NK-92 (cell line): ENCODE measurements around the gene MLC1.

ENCODE experiments used
- DNase-seq: peaks from one replicate; lab custom pipeline; 2025; ENCODE audit not compliant: unreplicated experiment; lab: John Stamatoyannopoulos, UW

Gene MLC1

DNA sequence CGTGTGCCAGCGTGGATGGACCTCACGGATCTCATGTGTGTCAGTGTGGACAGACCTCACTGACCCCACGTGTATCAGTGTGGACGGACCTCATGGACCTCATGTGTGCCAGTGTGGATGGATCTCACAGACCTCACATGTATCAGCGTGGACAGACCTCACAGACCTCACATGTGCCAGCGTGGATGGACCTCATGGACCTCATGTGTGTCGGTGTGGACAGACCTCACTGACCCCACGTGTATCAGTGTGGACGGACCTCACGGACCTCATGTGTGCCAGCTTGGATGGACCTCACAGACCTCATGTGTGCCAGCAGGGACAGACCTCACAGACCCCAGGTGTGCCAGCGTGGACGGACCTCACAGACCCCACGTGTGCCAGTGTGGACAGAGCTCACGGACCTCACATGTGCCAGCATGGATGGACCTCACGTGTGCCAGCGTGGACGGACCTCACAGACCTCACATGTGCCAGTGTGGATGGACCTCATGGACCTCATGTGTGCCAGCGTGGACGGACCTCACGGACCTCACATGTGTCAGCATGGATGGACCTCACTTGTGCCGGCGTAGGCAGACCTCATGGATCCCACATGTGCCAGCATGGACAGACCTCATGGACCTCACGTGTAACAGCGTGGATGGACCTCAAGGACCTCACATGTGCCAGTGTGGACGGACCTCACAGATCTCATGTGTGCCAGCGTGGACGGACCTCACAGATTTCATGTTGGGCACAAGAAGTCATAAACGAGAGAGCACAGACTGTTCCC is 45.4 kb downstream of the MLC1 start:
- no peak for DNase-seq

DNA sequence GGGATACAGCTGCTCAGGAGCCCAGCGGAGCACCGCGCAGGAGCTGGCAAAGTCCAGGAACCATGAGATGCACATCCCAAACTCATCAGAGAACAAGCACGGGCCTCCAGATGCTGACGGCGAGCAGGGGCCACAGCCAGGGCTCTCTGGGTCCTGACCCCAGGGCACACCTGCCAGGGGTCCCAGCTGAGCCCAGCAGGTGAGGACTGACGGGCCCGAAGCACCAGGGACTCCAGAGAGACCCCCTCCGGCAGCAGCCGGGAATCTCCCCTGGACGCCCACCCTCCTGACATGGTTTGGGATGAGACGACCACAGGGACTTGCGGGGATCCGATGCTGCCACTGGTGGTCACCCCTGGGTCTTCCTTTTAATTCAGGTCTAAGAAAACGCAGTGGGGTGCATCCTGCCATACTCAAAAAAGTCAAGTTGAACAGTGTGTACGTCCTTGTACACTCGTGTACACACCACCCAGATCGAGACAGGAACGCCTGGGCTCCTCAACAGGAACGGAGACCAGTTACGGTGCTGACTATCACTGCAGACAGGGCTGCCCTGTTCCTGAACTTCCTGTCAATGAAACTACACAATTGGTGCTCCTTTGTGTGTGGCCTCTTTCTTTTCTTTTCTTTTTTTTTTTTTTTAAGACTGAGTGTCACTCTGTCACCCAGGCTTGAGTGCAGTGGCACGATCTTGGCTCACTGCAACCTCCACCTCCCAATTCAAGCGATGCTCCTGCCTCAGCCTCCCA is 49.1 kb downstream of the MLC1 start:
- DNase-seq, result no peak

DNA sequence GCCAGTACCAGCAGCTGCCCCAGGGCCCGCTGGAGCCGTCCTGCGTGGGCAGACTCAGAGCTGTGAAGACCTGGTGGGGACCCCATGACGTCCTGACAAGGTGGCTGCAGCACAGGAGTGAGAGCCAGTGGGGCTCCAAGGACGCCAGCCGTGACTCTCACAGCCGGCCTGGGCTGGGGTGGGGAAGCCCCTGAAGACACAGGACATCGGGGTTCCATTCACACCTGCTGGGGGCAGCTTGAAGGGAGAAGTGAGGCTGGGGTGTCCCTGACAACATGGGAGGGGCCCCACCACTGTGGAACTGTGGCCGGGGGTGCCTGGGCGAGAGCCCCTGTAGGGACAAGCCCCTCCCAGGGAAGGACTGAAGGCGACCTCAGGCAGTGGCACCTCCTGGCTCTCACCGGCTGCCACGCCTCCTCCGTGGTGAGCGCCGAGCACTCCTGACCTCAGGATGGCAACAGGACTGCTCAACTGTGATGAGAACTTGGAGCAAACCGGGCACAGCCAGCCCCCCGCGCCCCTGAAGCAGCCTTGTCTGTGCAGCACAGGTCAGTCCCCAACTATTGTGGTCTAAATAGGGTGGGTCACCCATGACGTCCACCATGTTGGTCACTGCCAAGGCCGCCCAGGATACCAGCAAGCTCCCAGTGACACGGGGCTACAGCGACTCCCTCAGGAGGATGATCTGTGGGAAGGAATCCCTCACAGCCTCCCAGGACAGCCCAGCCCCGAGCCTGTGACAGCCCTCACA is 49.9 kb downstream of the MLC1 start:
- DNase-seq, result no peak

DNA sequence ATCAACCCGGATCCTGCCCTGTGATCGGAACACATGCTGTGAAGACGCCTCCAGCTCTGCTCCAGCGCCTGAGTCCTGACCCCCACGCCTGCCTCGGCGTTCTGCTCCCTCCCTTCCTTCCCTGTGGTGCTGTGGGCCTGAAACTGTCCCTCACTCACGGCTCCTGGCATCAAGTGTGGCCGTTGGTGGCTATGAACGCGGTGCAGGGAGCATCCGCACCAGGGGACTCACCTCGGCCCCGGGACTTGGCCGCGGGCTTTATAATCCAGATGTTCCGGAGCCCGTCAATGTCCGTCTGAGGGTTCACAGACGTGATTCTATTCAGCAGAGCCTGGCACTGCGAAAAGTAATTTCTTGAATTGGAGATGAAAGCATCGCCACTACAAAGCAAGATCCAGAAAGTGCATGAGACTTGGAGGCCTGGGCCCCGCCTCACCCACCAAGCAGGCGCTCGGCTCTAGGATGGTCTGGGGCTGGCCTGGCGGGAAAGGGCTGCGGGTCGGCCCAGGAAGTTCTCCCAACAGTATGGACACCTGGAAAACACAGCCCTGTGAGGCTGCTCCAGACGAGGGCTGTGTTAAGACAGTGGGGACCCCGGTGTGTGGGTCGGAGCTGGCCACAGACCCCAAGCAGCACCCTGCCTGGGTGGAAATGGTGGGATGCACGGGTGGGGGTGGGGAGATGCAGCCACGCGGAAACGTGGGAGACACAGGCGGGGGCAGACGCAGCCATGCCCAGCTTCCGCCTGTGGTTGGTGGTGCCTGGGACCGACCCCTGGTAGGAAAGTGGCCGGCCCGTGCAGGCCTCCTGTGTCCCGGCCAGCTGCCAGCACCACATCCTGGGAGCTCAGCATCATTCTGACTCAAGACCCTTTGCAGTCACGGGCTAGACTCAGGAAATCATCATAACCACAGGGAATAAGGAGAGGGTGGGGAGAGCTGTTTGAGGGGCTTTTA is 50.8 kb downstream of the MLC1 start:
- DNase-seq, result no peak

DNA sequence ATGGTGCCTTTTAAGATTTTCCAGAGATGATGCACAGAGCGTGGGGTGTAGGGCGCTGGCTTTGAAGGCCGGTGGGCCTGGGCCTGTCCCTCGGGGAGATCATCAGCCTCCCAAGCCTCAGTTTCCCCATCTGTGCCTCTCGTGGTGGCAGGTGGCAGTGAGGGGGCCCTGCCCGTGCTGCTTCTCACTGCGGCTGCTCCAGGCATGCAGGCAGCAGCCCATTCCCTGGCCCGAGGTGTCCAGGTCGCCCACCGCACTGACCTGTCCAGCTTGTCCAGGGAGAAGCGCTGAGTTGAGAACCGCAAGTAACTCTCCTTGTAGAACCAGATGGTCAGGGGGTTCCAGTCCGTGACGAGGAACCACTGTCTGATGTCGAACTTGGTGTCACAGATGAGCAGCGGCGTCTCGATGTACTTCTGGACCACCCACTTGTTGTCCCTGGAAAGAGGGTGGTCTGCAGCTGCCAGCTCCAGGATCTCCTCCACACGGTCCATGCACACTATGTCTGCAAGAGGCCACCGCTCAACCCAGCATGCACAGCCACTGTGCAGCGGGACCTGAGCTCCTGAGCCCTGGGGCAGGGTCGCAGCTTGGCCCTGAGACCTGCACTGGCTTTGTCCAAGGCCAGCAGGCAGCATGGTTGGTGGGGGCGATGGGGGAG is 52.2 kb downstream of the MLC1 start:
- no peak for DNase-seq

DNA sequence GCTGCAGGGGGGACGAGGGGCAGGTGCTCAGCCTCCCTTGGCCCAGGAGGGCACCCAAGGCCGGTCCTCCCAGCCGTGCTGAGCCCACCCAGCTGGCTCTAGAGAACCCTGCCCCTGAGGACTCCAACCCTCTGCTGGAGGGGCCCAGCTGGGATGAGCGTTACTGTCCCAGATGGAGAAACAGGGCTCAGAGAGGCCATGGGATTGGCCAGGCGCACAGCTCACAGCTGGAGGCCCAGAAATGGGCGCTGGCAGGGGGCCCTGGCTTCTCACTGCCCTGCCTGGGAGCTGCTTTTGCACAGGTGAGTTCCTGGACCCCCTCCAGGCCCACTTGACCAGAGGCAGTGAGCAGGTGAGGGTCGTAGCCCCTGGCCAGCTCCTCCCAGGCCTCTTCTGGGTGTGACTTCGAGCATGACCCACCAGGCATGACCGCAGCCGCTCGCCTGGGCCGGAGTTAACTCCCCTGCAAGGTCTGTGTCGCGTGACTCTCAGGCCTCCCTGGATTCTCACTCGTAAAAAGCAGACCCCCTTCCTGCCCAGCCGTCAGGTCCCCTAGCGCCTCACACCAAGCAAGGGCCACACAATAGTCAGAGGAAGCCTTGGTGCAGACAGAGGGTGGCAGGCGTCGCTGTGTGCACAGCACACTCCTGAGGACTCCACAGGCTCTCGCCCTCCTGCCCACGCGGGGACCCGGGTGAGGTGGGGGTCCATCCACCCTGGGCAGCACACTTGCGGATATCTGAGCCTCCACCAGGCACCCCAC is 52.9 kb downstream of the MLC1 start:
- DNase-seq, result no peak

DNA sequence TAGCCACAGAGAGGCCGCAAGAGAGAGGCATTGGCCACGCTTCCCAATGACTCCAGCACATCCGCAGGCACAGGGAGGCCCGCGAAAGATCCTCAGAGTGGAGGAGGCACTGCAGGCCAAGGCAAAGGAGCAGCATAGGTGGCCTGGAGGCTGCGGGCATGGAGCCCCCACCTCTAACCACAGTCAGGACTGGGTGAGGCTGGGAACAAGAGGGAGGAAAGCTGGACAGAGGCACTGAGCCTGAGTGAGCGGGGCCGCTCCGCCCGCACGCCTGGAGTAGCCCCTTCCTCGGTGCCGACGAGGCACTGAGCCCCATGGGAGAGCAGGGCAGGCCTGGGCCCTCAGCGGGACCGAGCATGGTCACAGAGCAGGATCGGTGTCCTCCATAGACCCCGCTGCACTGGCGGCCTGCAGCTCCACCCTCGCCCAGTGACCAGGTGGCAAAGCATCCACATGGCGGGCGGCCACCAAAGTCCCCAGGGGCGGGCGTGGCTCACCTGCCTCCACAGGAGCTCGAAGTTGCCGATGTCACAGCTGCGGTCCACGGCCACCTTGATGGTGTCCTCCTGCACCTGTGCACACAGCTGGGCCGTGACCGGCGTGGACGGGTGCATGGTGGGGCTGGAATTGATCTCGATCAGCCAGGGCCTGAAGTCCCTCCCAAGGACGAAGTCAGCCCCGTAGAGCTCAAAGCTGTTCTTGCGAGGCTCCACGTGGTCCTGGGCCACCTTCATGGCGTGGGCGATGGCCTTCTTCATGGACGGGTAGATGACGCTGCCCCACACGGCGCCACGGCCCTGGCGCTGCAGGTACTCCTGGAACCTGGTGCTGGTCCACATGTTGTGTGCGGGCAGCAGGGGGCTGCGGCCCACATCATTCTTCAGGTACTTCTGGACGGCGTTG is 53.8 kb downstream of the MLC1 start:
- DNase-seq, result no peak

DNA sequence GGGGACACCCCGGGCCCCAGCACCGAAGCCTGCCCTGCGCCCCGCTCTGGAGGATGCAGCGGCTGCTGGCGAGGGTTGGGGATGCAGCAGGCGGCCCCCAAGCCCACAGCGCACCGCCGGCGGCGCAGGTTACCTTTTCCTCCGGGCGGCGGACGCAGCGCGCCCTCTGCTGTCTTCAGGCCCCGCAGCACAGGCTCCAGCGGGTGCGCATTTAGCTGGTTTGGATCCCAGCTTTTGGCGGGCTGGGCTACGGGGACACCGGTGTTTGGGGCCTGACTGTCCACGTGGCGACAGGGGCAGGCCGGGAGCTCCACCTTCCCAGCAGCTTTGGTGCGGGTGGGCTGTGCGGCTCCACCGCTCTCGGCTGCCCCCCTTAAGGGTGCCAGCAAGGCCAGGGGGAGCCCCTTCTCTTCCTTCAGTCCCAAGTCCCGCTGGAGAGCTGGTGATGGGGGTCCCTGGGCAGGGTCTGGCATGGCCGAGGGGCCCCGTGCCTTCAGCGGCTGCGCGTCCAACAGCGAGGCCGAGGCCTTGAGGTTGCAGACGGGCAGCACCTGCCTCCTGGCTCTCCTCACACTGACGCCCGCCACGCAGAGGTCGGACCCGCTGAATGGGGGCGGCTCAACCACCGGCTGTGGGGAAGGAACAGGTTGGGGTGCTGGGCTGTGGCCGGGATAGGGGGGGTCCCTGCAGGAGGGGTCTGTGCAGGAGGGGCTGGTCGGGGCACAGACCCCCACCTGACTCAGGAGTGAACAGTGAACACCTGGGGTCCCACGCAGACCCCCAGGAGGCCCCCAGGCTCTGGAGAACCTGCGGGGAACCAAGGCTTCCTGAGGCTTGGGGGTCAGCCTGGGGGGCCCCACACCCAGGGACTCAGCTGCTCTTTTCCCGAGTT is 54.7 kb downstream of the MLC1 start:
- no peak for DNase-seq

DNA sequence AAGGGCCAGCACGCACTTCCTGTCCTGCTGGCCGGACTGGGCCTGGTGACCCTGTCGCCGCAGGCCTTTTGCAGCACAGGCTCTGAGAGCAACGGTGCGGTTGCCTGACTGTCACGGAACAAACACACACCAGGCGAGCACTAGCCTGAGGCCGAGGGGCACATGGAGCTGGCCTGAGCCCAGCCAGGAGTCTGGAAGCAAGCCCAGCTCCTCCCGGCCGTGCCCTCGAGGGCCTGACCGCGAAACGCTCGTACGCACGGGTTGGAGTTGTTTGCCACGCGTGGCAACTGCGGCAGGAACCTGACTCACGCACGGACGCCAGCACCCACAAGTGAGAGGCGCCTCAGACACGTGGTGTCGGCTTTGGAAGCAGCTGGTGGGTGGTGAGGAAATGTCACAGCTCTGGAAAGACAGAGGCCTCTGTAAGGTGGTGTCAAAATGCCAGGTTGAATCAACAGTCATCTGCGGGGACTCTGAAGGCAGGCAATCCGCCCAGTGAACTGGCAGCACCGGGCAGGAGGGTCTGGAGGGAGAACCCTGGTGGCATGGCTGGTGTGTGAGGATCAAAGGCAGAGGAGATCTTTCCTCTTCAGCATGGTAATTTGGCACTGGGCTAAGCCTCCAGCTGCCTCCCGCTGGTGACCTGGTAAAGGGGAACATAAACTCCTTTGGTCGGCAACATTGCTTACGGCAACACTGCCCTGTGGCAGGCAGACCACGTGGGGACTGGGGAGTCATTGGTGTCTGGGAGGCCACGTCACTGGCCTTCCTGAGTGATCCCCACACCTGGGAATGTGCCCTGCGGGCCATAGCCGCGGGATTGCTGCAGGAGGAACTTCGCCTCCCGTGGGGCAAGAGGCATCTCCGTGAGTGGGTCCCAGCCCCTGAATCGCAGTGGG is 57.3 kb downstream of the MLC1 start:
- DNase-seq, result no peak

DNA sequence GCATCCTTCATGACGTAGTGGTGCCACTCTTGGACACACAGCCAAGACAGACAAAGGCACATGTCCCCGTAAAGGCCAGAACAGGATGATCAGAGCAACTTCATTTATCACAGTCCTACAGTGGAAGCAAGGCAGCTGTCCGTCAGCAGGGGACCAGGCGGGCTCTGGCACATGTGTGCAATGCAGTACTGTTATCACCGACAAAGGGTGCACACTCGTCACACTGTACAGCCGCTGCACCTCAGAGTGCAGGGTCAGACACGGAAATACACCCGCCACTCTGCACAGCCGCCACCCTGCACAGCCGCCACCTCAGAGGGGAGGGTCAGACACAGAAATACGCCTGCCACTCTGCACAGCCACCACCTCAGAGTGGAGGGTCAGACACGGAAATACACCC is 59.2 kb downstream of the MLC1 start:
- no peak for DNase-seq

DNA sequence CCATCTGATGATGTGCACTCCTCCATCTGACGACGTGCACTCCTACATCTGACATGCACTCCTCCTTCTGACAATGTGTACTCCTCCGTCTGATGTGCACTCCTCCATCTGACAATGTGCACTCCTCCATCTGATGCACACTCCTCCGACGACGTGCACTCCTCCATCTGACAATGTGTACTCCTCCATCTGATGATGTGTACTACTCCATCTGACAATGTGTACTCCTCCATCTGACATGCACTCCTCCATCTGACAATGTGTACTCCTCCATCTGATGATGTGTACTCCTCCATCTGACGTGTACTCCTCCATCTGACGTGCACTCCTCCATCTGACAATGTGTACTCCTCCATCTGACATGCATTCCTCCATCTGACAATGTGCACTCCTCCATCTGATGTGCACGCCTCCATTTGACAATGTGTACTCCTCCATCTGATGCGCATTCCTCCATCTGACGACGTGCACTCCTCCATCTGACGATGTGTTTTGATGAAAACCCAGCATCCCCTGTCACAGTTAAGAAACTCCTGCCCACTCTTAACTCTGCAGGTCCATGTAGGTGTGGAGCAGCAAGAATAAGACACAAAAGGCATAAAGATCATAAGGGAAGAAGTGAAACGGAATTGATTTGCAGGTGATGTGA is 62.9 kb downstream of the MLC1 start:
- no peak for DNase-seq

DNA sequence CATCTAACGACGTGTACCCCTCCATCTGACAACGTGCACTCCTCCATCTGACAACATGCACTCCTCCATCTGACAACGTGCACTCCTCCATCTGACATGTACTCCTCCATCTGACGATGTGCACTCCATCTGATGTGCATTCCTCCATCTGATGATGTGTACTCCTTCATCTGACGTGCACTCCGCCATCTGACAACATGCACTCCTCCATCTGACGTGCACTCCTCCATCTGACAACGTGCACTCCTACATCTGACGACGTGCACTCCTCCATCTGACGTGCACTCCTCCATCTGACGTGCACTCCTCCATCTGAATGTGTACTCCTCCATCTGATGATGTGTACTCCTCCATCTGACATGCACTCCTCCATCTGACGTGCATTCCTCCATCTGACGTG is 64.6 kb downstream of the MLC1 start:
- no peak for DNase-seq

DNA sequence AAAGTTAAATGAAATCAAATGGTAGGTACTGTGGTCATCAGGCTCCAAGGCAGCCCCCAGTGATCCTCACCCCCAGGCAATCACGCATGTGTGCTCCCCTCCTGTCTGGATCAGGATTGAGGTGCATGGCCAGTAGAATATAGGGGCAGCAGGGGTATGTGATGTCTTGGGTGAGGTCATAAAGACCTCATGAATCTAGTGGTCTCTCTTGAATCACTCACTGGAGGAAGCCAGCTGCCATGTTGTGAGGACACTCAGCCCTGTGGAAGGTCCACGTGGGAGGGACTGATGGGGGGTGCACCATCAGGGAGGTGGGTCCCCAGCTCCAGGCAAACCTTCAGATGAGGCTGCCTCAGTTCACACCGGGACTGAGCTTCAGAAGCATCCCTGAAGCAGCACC is 65.9 kb downstream of the MLC1 start:
- no peak for DNase-seq

DNA sequence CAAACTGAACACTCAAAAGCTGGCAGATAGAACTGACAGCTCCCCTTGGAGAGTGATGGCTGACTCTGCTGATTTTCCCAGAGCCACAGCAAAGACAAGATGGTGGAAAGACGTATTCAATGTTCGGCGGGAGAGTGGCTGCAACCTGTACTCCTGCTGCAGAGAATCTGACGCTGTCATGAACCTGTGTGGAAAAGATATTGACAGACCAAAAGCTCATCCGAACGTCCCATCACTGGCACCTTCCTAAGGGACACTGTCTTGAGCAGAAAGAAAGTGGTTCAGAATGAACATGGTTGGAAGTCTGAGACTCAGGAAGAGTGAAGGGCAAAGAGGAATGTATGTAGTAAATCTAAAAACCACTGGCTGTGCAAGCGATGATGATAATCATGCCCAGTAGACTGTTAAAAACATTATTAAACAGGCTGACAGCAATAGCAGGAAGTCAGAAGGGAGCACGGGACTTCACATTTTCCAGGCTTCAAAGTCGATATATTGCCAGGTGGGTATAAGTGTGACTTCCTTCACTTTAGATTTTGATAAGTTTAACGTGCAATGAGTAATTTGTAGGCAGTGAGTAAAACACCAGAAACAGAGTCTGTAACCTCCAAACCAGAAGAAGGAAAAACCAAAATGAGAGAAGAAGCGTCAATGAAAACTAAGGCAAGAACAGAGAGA is 66.5 kb downstream of the MLC1 start:
- no peak for DNase-seq

DNA sequence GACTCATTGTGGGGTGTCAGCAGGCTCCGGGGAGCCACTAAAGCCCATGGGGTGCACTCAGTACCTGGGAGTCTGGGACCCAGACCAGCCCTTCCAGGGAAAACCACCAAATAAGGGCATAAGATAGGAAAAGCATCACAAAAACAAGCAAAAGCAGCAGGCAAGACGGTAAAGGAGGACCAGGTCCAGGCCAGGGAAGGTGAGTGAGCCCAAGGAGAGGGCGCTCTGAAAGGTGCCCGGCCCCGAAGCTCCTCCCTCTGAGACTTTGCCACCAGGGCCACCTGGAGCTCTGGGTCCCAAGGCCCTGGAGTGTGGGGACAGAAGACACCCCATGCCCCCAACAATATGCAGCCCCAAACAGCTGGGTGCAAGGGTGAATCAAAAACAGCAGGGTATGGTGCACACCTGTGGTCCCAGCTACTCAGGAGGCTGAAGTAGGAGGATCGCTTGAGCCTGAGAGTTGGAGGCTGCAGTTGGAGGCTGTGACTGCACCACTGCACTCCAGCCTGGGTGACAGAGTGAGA is 67.5 kb downstream of the MLC1 start:
- no peak for DNase-seq
